OCI-LY1 (cell line): ENCODE results near the gene SAA2.

ENCODE experiments used
- CTCF ChIP-seq: fragments of 200-600 bp; sonication (generic), shearing (Covaris generic); IDR thresholded peaks from 2 replicates; pipeline ENCODE4 v1.5.1; 2017; ENCODE audit warnings: mild to moderate bottlenecking, antibody characterized with exemption, low read length, moderate library complexity, mixed read lengths
- EZH2 ChIP-seq: fragments of 200-600 bp; sonication (generic), shearing (Covaris generic); IDR thresholded peaks from 2 replicates; pipeline ENCODE4 v1.8.0; 2017; ENCODE audit warnings: borderline replicate concordance, mixed run types, mild to moderate bottlenecking, antibody characterized with exemption, low read length, moderate library complexity, mixed read lengths

- TF ChIP-seq EZH2 (no peak), CTCF (no peak)
These were observed 46.4 kb upstream of the SAA2 start for GRCh38 chr11:18294862-18295261.
